ENCODE measurements around the gene MACROH2A1.

Gene MACROH2A1

GRCh38 chr5:135319458-135319857 is 79.6 kb downstream of the MACROH2A1 start:
- no peak for DNase-seq (ENCODE audit: low read depth in 1 of 2, low spot score in 1 of 2)

GRCh38 chr5:135318924-135319323 is 80.1 kb downstream of the MACROH2A1 start:
- no peak for DNase-seq (ENCODE audit: low read depth in 1 of 2, low spot score in 1 of 2)

GRCh38 chr5:135318037-135318436 is 81.0 kb downstream of the MACROH2A1 start:
- DNase-seq (ENCODE audit: low read depth in 1 of 2, low spot score in 1 of 2): no peak

- no peak for DNase-seq (ENCODE audit: low read depth in 1 of 2, low spot score in 1 of 2)
Observed at GRCh38 chr5:135317286-135317685, 81.7 kb downstream of the MACROH2A1 start.

GRCh38 chr5:135315386-135315785 is 83.6 kb downstream of the MACROH2A1 start:
- no peak for DNase-seq (ENCODE audit: low read depth in 1 of 2, low spot score in 1 of 2)

GRCh38 chr5:135313946-135314345 is 85.1 kb downstream of the MACROH2A1 start:
- DNase-seq (ENCODE audit: low read depth in 1 of 2, low spot score in 1 of 2): no peak

- DNase-seq (ENCODE audit: low read depth in 1 of 2, low spot score in 1 of 2): no peak
Observed at GRCh38 chr5:135313405-135313804, 85.6 kb downstream of the MACROH2A1 start.

- no peak for DNase-seq (ENCODE audit: low read depth in 1 of 2, low spot score in 1 of 2)
Observed at GRCh38 chr5:135312255-135312935, 86.6 kb downstream of the MACROH2A1 start.

- DNase-seq (ENCODE audit: low read depth in 1 of 2, low spot score in 1 of 2): no peak
Observed at GRCh38 chr5:135310328-135310989, 88.6 kb downstream of the MACROH2A1 start.

GRCh38 chr5:135309391-135310327 is 89.4 kb downstream of the MACROH2A1 start:
- DNase-seq (ENCODE audit: low read depth in 1 of 2, low spot score in 1 of 2): no peak

- no peak for DNase-seq (ENCODE audit: low read depth in 1 of 2, low spot score in 1 of 2)
Observed at GRCh38 chr5:135308752-135309151, 90.3 kb downstream of the MACROH2A1 start.

- no peak for DNase-seq (ENCODE audit: low read depth in 1 of 2, low spot score in 1 of 2)
Observed at GRCh38 chr5:135308245-135308644, 90.8 kb downstream of the MACROH2A1 start.

- DNase-seq (ENCODE audit: low read depth in 1 of 2, low spot score in 1 of 2): no peak
Observed at GRCh38 chr5:135307143-135307903, 91.7 kb downstream of the MACROH2A1 start.

GRCh38 chr5:135306557-135306956 is 92.5 kb downstream of the MACROH2A1 start:
- no peak for DNase-seq (ENCODE audit: low read depth in 1 of 2, low spot score in 1 of 2)

GRCh38 chr5:135304352-135305221 is 94.4 kb downstream of the MACROH2A1 start:
- no peak for DNase-seq (ENCODE audit: low read depth in 1 of 2, low spot score in 1 of 2)

GRCh38 chr5:135303582-135304173 is 95.4 kb downstream of the MACROH2A1 start:
- DNase-seq (ENCODE audit: low read depth in 1 of 2, low spot score in 1 of 2): no peak

GRCh38 chr5:135296900-135297816 is 101.9 kb downstream of the MACROH2A1 start:
- no peak for DNase-seq (ENCODE audit: low read depth in 1 of 2, low spot score in 1 of 2)

GRCh38 chr5:135295852-135296251 is 103.2 kb downstream of the MACROH2A1 start:
- no peak for DNase-seq (ENCODE audit: low read depth in 1 of 2, low spot score in 1 of 2)

GRCh38 chr5:135294793-135295192 is 104.2 kb downstream of the MACROH2A1 start:
- DNase-seq (ENCODE audit: low read depth in 1 of 2, low spot score in 1 of 2): no peak
